GM21381 (cell line): ENCODE measurements around the gene ZNG1B.
"Not testable (repeated sequence)": the region's sequence is repeated elsewhere in the genome, so short reads cannot be mapped to it uniquely, and the experiment has no call there.

ENCODE experiments used
- ATAC-seq: cut with Tn5 transposase; IDR thresholded peaks from one replicate; pipeline ENCODE4 v1.9.1; 2021; ENCODE audit warnings: mild to moderate bottlenecking, moderate library complexity; ENCODE audit not compliant: unreplicated experiment

The ZNG1B gene

DNA sequence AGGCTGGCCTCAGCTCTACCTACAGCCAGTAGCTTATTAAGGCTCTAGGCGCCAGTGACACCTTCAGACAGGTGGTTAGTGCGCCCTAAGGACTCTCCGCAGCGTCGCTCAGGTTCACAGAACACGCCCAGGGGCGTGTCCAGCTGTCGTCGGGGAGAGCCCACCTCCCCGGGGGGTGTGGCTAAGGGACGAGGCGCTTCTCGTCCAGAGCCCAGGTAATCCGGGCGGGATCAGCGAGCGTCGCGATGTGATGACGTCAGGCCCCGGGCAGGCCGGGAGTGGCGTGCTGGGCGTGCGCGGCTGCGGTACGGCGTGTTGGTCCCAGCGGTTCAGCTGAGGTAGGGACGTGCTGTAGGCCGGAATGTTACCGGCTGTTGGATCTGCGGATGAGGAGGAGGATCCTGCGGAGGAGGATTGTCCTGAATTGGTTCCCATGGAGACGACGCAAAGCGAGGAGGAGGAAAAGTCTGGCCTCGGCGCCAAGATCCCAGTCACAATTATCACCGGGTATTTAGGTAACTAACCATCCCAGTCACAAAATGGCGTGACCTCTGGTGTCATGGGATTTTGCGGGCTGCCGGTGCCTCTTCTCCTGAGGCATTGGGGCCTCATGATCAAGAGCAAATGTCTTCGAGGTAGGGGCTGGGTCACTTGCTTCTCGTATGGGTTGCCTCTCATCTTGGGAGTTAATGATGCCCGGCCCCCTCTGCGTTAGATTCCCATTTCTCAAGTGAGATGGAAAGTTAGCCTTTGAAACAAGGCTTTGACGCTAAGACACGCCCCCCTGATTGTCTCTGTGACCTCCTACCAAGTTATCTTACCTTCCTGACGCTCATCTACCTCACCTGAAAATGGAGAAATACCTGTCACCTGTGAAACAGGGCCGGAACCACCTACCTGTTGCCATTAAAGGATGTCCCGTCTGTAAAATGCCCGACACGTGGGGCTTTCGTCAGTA, at the start of gene ZNG1B:
ZNG1B (plus strand) TSS at position 184 of the 958 bp plus-strand sequence; CDS start at position 362, 178 bp downstream.
- not testable (repeated sequence) for ATAC-seq

DNA sequence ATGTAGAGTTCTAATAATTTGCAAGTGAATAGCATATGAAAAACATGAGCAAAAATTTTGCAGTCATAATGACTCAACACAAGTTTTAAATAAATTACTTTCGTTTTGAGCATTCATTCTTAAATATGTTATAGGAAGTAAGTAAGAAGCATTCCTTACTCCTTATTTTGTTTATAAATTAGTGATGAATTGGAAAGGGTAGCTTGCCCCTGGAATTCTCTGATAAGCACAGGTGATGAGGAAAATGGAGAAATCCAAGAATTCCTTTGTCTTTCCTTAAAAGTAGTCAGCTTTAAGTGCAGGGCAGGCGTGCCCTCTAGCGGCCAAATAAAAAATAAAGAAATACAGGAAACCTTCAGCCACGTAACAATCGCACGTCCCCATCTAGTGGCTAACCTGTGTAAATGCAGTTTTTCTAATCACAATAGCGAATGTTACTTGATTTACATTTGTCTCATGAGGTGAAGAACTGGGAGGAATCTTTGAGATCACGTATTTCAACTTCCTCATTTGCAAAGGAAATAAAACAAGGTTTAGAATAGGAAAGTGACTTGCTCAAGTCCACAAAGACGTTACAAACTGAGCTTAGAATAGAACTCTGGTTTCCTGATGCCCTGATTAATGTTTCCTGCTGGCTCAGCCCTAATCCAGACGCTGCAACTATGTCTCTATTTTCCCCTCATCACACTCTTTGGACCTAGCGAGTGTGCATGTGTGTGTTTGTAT, 47.2 kb upstream of the ZNG1B start:
- ATAC-seq: peak; percentile 87

DNA sequence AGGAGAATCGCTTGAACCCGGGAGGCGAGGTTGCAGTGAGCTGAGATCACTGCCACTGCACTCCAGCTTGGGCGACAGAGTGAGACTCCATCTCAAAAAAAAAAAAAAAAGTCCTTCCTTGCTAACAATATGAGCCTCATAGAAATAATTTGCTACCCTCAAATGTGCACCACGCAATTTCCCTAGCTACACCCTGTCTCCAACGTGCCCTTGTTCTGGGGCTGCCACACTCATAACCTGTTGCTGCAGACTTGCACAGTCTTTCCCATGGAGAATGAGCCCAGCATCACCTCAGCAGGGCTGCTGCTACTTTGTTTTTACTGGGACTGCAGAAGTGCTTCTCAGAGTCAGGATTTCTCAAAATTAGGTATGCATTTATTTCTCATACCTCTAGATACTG, 46.4 kb upstream of the ZNG1B start:
- no peak for ATAC-seq

DNA sequence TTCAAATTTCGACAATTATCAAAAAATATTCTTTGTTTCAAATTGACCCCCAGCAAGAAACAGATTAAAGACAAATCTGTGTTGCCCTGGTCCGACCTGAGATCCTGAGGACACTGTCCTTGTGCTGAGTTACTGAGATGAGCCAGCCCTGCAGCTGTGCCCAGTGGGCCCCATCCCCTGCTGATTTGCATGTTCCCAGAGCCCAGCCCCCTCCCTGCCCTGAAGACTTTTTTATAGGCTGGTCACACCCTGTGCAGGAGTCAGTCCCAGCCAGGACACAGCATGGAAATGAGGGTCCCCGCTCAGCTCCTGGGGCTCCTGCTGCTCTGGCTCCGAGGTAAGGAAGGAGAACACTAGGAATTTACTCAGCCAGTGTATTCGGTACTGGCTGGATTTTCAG, 31.4 kb upstream of the ZNG1B start:
- no peak for ATAC-seq

DNA sequence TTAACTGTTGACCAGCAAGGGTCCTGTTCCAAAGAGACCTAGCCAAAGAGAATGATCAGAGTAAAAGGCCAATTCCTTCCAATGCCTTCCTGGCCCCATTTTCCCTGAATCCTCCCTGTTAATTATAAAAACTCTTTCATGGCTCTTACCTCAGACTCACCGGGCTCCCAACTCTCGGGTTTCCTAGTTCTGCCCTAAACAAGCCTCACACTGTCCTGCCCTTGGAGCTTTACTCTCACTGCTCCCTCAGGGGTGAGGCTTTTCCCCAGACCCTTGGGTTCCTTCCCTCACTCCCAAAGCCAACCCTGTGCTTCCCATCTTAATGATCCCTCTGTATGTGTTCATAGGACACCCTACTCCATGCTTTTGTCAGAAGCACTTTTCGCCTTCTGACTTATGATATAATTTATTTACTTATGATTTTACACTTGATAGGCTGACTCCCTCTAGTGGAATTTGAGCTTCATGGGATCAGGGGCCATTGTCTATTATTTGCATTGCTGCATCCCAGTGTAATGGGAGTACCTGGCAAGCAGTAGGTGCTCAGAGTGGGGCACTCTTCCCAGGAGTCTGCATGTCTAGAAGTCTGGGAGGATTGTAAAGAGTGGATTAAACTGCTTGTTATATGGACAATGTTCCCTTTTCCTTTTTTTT, 29.9 kb upstream of the ZNG1B start:
- ATAC-seq: no peak

DNA sequence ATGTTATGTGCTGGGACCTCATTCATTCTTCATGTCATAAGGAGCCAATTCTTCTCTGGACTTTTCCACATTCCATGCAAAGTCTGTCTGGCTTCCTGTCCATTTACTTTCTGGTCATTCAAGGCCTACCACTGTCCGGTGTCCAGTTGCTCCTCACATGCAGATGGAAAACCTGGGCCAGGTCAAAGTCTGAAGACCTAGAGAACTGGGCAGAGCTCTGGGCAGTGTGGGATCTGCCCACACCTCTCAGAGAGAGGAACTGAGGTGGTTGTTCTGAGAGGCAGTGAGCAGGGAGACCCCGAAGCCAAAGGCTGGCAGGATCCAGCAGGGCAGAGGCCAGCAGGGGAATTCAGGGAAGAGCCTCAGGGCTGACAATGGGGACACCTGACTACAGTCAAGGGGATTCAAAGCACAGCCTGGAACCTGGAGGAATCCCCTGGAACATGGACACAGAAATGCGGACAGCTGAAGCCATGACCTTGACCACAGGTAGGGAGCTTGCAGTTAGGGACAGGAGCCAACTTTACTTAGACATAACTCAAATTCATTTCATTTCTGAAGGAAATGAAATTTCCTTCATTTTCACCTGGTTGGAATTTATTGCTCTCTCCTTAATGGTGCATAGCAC, 25.7 kb upstream of the ZNG1B start:
- not testable (repeated sequence) for ATAC-seq

DNA sequence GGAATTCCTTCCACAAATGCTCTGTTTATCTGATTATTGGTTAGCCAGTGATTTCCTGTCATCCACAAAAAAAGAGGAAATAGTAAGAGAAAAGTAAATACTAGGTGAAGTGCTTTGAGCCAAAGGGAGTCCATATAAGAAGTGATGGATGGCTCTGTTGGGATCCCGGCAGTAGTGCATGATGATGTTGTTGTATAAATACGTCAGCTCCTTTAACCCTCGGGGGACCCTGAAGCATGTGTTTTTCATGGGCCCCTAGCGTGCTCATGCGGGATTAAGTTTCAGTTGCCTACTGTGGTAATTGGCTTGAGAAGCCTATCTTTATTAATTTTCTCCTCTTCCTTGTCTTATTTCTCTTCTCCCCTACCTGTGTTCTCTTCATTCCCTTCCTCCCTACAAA, 24.7 kb upstream of the ZNG1B start:
- ATAC-seq: not testable (repeated sequence)

DNA sequence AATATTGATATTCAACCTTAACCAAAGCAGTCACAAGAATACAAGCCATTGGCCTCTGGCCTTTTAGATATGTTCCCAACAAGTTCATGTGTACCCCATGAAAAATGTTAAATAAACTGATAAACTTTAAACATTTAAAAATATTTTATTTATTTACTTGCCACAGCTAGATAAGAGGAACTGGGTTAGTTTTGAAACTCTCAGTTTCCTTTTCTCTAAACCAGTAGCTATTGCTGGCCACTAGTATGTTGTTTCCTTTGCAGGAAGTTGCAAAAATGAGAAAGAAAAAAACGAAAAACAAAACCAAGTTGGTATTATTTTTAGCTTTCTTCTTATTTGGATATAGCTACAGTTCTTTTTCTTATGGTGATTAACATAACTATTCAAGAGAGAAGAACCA, 5.7 kb upstream of the ZNG1B start:
- not testable (repeated sequence) for ATAC-seq

DNA sequence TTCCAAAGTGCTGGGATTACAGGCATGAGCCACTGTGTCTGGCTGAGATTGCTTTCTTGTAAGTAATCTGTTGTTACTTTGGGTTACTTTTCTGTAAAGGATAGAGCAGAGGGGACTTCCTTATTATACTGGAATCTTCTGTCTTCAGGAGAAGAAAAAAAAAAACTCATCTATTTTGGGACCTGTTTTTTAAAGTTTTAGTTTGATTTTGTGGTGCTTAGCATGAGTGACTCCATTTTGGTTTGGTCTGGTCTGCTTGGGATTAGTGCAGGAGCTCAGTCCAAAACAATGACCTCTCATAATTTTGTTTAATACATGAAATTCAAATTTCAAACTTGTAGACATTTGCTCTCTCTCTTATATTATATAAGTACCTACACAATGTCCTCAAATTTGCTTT, 4.0 kb upstream of the ZNG1B start:
- ATAC-seq: not testable (repeated sequence)

DNA sequence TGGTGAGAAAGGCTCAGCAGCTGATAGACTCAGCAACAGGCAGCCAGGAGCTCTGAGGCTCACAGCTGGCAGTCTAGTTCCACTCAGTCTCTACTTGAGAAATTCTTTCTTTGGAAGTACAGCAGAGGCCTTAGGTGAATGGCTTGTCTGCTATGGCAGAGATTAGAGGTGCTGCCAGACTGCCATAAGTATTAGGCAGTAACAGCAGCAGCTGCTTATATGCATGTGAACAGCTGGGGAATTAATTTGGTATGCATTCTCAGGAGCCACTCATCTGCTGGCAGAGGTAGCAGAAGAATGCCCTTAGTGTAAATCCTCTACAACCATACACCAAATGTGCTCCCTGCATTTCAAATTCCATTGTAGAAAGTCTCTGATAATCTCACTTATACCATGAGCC, 28.3 kb downstream of the ZNG1B start:
- ATAC-seq: not testable (repeated sequence)

DNA sequence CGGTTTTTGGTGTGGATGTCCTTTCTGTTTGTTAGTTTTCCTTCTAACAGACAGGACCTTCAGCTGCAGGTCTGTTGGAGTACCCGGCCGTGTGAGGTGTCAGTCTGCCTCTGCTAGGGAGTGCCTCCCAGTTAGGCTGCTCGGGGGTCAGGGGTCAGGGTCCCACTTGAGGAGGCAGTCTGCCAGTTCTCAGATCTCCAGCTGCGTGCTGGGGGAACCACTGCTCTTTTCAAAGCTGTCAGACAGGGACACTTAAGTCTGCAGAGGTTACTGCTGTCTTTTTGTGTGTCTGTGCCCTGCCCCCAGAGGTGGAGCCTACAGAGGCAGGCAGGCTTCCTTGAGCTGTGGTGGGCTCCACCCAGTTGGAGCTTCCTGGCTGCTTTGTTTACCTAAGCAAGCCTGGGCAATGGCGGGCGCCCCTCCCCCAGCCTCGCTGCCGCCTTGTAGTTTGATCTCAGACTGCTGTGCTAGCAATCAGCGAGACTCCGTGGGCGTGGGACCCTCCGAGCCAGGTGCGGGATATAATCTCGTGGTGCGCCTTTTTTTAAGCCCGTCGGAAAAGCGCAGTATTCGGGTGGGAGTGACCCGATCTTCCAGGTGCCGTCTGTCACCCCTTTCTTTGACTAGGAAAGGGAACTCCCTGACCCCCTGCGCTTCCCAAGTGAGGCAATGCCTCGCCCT, 39.3 kb downstream of the ZNG1B start:
- ATAC-seq: not testable (repeated sequence)

DNA sequence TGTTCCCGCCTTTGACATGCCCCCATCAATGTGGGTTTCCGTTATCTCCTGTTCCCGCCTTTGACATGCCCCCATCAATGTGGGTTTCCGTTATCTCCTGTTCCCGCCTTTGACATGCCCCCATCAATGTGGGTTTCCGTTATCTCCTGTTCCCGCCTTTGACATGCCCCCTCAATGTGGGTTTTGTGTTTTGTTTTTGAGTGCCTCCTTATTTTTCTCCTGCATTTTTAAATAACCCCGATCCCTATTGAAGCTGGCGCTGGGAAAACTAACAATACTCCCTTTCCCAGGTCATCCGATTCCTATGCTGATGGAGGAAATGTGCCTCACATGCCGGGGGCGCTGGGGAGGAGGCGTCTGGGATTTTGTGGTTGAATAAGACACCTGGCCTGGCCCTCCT, 59.0 kb downstream of the ZNG1B start:
- not testable (repeated sequence) for ATAC-seq

DNA sequence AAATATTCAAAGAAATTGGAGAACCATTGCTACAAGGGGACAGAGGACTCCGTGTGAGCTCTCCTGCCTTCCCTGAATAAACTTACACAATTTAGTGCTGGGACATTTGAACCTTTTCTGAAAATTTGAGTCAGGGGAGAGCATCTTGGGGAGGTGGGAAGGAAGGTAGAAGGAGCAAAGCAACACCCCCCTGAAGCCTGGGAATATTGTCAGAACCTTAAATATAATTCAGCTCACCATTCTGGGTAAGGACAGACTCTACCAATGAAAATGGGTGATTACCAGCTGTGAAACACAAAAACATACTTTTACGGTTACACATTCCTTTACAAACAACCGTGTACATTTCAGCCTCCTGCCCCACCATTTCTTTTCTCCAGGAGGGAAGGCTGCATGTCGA, 60.9 kb downstream of the ZNG1B start, which contains the start of gene FOXD4L1:
FOXD4L1 (plus strand) TSS at position 301 of the 400 bp plus-strand sequence. CDS start 592 bp downstream, outside the sequence.
- not testable (repeated sequence) for ATAC-seq

DNA sequence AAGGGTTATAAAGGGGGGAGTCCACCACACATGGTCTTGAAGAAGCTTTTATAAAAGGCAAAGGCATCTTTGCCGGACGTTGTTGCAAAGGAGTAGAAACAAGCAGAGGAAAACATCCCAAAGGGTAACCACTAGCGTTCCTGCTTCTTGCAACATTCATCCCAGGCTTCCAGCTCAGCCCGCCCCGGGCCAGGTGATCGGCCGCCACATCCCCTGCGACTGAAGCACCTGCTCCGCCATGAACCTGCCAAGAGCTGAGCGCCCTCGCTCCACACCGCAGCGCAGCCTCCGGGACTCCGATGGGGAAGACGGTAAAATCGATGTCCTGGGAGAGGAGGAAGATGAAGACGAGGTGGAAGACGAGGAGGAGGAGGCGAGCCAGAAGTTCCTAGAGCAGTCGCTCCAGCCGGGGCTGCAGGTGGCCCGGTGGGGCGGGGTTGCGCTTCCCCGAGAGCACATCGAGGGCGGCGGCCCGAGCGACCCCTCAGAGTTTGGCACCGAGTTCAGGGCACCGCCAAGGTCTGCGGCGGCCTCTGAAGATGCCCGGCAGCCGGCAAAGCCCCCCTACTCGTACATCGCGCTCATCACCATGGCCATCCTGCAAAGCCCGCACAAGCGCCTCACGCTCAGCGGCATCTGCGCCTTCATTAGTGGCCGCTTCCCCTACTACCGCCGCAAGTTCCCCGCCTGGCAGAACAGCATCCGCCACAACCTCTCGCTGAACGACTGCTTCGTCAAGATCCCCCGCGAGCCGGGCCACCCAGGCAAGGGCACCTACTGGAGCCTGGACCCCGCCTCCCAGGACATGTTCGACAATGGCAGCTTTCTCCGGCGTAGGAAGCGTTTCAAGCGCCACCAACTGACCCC, 61.8 kb downstream of the ZNG1B start:
- ATAC-seq: not testable (repeated sequence)

DNA sequence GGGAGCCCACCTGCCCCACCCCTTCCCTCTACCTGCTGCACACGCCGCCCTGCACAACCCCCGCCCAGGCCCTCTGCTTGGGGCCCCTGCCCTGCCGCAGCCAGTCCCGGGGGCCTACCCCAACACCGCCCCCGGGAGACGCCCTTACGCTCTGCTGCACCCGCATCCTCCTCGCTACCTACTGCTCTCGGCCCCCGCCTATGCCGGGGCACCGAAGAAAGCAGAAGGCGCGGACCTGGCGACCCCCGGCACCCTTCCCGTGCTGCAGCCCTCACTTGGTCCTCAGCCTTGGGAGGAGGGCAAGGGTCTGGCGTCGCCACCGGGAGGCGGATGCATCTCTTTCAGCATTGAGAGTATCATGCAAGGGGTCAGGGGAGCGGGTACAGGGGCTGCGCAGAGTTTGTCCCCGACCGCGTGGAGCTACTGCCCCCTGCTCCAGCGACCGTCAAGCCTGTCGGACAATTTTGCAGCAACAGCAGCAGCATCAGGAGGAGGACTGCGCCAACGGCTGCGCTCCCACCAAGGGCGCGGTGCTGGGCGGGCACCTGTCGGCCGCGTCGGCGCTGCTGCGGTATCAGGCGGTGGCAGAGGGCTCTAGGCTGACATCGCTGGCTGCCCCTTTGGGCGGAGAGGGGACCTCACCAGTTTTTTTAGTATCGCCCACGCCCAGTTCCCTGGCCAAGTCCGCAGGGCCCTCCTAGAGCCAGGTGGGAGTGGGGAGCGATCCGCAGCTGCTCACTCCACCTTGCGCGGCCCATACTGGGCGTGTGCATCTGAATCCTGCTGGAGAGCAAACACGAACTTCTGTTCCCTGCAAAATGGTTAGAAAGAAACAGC, 62.6 kb downstream of the ZNG1B start:
- ATAC-seq: not testable (repeated sequence)

DNA sequence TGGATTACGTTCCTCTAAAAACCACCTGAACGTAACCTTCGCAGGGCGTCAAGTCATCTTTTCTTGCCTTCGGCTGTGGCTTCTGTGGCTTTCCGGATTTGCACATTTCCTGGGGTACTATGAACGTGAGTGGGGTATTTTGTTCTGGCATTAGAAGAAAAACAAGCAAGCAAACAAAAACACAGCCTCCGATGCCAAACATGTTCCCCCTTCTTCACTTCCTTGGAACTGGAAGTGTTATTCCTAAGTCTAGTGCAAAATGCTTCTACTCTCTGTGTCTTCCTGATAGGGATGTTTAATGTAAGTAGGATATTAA, 63.2 kb downstream of the ZNG1B start:
- not testable (repeated sequence) for ATAC-seq

DNA sequence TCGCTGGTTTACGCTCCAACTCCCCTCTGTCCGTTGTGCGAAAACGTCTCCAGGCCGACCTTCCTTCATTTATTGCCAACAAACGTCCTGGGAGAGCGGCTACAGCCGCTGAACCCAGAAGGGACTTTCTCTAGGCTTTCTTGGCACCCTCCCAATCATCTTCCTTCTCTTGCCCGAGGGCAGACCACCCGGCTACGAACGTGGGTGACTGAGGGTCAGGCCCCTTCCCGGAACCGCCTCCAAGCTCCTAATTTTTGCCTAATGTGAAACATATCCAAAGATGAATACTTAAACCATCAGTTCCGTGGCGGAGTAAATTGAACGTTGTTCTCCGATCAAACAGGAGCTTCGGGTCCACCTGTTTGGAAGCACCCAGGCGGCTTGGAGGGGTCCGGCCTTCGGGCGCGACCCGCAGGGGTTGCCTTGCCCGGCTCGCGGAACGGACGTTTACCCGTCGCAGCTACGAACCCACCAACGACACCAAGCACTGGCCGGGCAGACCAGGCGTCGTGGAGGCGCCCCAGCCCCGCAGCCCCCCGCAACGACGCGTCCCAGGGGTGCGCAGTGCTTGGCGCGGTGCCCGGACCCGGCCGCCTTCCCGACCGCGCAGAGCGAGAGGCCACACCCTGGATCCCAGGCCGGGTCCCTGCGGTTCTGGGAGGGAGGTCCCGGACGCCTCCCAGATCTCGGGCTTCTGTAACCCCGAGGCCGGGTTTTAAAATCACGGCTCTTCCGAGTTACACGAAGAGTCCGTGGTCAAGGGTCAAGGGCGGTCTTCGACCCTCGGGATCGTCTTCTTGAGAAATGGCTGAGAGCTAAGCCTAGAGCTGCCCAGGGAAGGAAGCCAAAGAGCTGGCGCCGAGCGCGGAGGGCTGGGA, 65.0 kb downstream of the ZNG1B start:
- peak; percentile 15 for ATAC-seq
